Measurements from ENCODE around the gene KRTAP4-4. TPM values are rescaled to one million over a fixed set of nuclear protein-coding genes. Genes with fewer than 3 reads are reported as not detected.

Gene KRTAP4-4
- total and polyA plus RNA-seq, 2 of the 8 experiments (the other 6 are each of a cell fraction or from before 2014, with no cell fraction given): not detected

DNA sequence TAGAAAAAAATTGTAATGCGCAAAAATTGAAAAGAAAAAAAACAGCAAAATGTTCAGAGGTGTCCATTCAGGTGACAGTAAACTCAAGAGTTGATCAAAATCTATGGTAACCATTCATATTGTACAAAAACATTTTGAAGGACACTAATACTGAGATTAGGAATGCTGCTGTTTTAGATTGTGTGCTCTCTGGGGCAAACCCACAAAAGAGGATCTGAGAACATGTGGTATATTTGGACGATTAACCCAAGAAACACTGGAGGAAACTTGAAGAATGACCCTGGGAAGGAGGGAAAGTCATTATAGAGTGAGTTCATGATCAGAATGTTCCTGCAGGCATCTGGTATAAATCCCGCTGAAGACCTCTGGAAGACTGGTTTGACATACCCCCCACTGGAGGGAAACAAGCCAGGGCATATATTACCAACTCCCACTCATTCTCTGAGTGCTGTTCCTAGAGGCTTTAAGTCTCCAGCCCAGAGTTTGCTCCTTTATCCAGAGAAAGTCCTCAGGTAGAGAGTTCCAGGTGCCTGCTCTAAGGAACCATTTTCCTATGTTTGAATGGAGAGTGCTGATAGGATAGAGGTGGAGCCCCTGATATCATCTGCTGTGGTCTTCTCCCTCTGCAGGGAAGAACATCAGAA lies 16.3 kb upstream of the KRTAP4-4 start:
- Histone ChIP-seq H4K20me1 (replicated peaks in 1 of 2; ENCODE audit: control insufficient read depth in 1 of 2, insufficient read depth in 2 of 2, low read length in 2 of 2) (no peaks in the 10 kb centered on the region), H3K79me2 (ENCODE audit: control insufficient read depth in 1 of 2, insufficient read depth in 2 of 2, low read length in 2 of 2) (no peaks in the 10 kb centered on the region), H3K4ac (replicated peaks; ENCODE audit: insufficient read length, low read depth, low read length) (no peak overlapping the region), H2BK20ac (ENCODE audit: low read length) (no peak overlapping the region), H4K8ac (ENCODE audit: extremely low read depth, insufficient read depth, low read length) (no peak overlapping the region), H3K36me3 (ENCODE audit: control insufficient read depth in 2 of 4, insufficient read depth in 4 of 4, low read length in 3 of 4) (no peaks in the 10 kb centered on the region), H2BK15ac (ENCODE audit: low read length) (no peak overlapping the region), H4K91ac (replicated peaks; ENCODE audit: insufficient read length, low read length) (no peak overlapping the region), H3K9me3 (ENCODE audit: insufficient read depth in 2 of 2, low read depth in 1 of 2, low read length in 1 of 2) (no peaks in the 10 kb centered on the region), H3K56ac (replicated peaks; ENCODE audit: insufficient read length, low read depth, low read length) (no peak overlapping the region), H2BK12ac (ENCODE audit: low read depth, low read length) (no peak overlapping the region), H3K4me3 (ENCODE audit: extremely low read depth in 1 of 4, insufficient read depth in 2 of 4, low read depth in 3 of 4, low read length in 4 of 4) (no peak overlapping the region), H3K23me2 (ENCODE audit: low read depth, low read length) (no peaks in the 10 kb centered on the region), H3K4me1 (replicated peaks in 1 of 4; ENCODE audit: control insufficient read depth in 3 of 4, insufficient read depth in 4 of 4, low read length in 3 of 4) (no peaks in the 10 kb centered on the region), H3K4me2 (ENCODE audit: insufficient read depth in 1 of 2, low read depth in 2 of 2, low read length in 2 of 2) (no peak overlapping the region), H3K79me1 (ENCODE audit: low read depth, low read length) (no peaks in the 10 kb centered on the region), H3K23ac (ENCODE audit: insufficient read length) (no peak overlapping the region), H3K9ac (replicated peaks in 1 of 4; ENCODE audit: extremely low read depth in 1 of 4, low read depth in 3 of 4, low read length in 3 of 4) (no peak overlapping the region), H2AFZ (ENCODE audit: low read length) (no peak overlapping the region), H2BK120ac (replicated peaks; ENCODE audit: low read depth, low read length) (no peak overlapping the region), H2AK5ac (ENCODE audit: low read depth, low read length) (no peak overlapping the region), H3K14ac (ENCODE audit: insufficient read length) (no peak overlapping the region), H3K27me3 (replicated peaks in 1 of 4; ENCODE audit: control insufficient read depth in 3 of 4, extremely low read depth in 1 of 4, insufficient read depth in 3 of 4, low read length in 3 of 4) (no peaks in the 10 kb centered on the region), H4K5ac (ENCODE audit: insufficient read length, low read depth, low read length) (no peak overlapping the region), H3K27ac (ENCODE audit: low read depth, low read length) (no peak overlapping the region), H2BK5ac (ENCODE audit: low read depth, low read length) (no peak overlapping the region), H3K18ac (ENCODE audit: extremely low read depth, low read length) (no peak overlapping the region)
- FAIRE-seq (no peak), DNase-seq (ENCODE audit: low read depth in 1 of 2, low spot score in 2 of 2) (no peak)
- ChIA-PET CTCF (ENCODE audit: partially characterized antibody) (interaction anchor here (0.7 to 0.8 kb wide), 2 partner anchors 147 to 151 kb away, joined by 3 read pairs; no protein-coding TSS in a partner anchor), POLR2A (ENCODE audit: partially characterized antibody) (no interaction called here)
- 91% methylated on average over 3 of the region's 3 CpGs; no CpG with 5 or more reads in 1 of the 2 experiments for WGBS, 2 experiments (ENCODE audit: extremely low coverage in 1 of 2, insufficient coverage in 1 of 2, insufficient read length in 1 of 2, insufficient replicate concordance in 2 of 2, low coverage in 1 of 2, low lambda C conversion rate in 2 of 2, missing lambda C conversion rate in 1 of 2)
- no peak for TF ChIP-seq BRCA1 (IDR thresholded peaks at IDR 0.05; ENCODE audit: low read depth, low read length)
- TF ChIP-seq YY1 (IDR thresholded peaks at IDR 0.05; ENCODE audit: low read depth, low read length): no peak
- TF ChIP-seq, protein P1, sequence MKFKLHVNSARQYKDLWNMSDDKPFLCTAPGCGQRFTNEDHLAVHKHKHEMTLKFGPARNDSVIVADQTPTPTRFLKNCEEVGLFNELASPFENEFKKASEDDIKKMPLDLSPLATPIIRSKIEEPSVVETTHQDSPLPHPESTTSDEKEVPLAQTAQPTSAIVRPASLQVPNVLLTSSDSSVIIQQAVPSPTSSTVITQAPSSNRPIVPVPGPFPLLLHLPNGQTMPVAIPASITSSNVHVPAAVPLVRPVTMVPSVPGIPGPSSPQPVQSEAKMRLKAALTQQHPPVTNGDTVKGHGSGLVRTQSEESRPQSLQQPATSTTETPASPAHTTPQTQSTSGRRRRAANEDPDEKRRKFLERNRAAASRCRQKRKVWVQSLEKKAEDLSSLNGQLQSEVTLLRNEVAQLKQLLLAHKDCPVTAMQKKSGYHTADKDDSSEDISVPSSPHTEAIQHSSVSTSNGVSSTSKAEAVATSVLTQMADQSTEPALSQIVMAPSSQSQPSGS (IDR thresholded peaks at IDR 0.05; ENCODE audit: low read length): no peak
- no peak for TF ChIP-seq SUZ12 (IDR thresholded peaks at IDR 0.05; ENCODE audit: low read length)
- TF ChIP-seq KDM1A (IDR thresholded peaks at IDR 0.05; ENCODE audit: borderline replicate concordance, low read length): no peak
- TF ChIP-seq GABPA (IDR thresholded peaks at IDR 0.05; ENCODE audit: borderline replicate concordance, insufficient read depth, low read length): no peak
- no peak for TF ChIP-seq RAD21 (IDR thresholded peaks at IDR 0.05 in 1 of 2, conservative IDR thresholded peaks at IDR 0.05 in 1 of 2; ENCODE audit: low read depth in 2 of 2, low read length in 2 of 2)
- no peak for TF ChIP-seq RXRA (IDR thresholded peaks at IDR 0.05; ENCODE audit: insufficient read depth, low read depth, low read length)
- TF ChIP-seq EP300 (IDR thresholded peaks at IDR 0.05; ENCODE audit: borderline replicate concordance in 1 of 2, low read depth in 2 of 2, low read length in 2 of 2): no peak
- TF ChIP-seq CBX8 (IDR thresholded peaks at IDR 0.05; ENCODE audit: borderline replicate concordance, low read depth, low read length): no peak
- no peak for TF ChIP-seq FOSL1 (IDR thresholded peaks at IDR 0.05; ENCODE audit: insufficient read depth, low read depth, low read length)

Measured in H1 (cell line).